DND-41 (cell line): ENCODE results near the gene MBNL2.

ENCODE experiments used
- ATAC-seq: fragments of 200-7000 bp; cut with Tn5 transposase; 3 replicates; pipeline ENCODE4 v1.9.1; 2021; ENCODE audit warnings: low read depth; ENCODE audit not compliant: insufficient read depth
- DNase-seq: peaks from one replicate; pipeline ENCODE4 v3.0.0-alpha.2; 2020
- H2AFZ ChIP-seq: 2 replicates; pipeline ENCODE4 v1.6.0; 2012; ENCODE audit warnings: low read depth, low read length
- H3K27ac ChIP-seq: 2 replicates; pipeline ENCODE4 v1.5.1; 2012; ENCODE audit warnings: low read length, inconsistent platforms
- H3K27me3 ChIP-seq: fragments of 200-600 bp; sonication (generic); 2 replicates; pipeline ENCODE4 v1.6.0; 2012; ENCODE audit warnings: low read length, mild to moderate bottlenecking, inconsistent platforms; ENCODE audit not compliant: insufficient read depth, poor library complexity
- H3K36me3 ChIP-seq: 2 replicates; pipeline ENCODE4 v1.5.1; 2012; ENCODE audit warnings: low read length, inconsistent platforms; ENCODE audit not compliant: insufficient read depth
- H3K4me1 ChIP-seq: 2 replicates; pipeline ENCODE4 v1.5.1; 2012; ENCODE audit warnings: mild to moderate bottlenecking, low read length; ENCODE audit not compliant: insufficient read depth
- H3K4me2 ChIP-seq: 2 replicates; pipeline ENCODE4 v1.6.0; 2012; ENCODE audit warnings: mild to moderate bottlenecking, moderate library complexity, low read length, inconsistent platforms; ENCODE audit not compliant: insufficient read depth
- H3K4me3 ChIP-seq, 2 experiments: fragments of 200-600 bp in 1 of 2; shearing (Covaris generic) in 1 of 2; 2 replicates each; pipeline ENCODE4 v1.5.1; 2012 to 2016; ENCODE audit warnings: inconsistent platforms in 2 of 2, low read length in 2 of 2, mild to moderate bottlenecking in 2 of 2, low read depth in 1 of 2, moderate library complexity in 1 of 2
- H3K79me2 ChIP-seq: 2 replicates; pipeline ENCODE4 v1.6.0; 2012; ENCODE audit warnings: low read length, inconsistent platforms; ENCODE audit not compliant: insufficient read depth
- H3K9ac ChIP-seq: 2 replicates; pipeline ENCODE4 v1.6.0; 2012; ENCODE audit warnings: low read depth, mild to moderate bottlenecking, inconsistent platforms, low read length, moderate library complexity
- H3K9me3 ChIP-seq: 2 replicates; pipeline ENCODE4 v1.5.1; 2012; ENCODE audit warnings: low read length, moderate library complexity, mild to moderate bottlenecking, inconsistent platforms; ENCODE audit not compliant: insufficient read depth, severe bottlenecking
- H4K20me1 ChIP-seq: 2 replicates; pipeline ENCODE4 v1.6.0; 2012; ENCODE audit warnings: low read length; ENCODE audit not compliant: insufficient read depth
- CTCF ChIP-seq: IDR thresholded peaks from 2 replicates; pipeline ENCODE4 v1.5.1; 2012; ENCODE audit warnings: borderline replicate concordance, low read length, moderate library complexity, mild to moderate bottlenecking; ENCODE audit not compliant: poor library complexity, severe bottlenecking; ENCODE audit errors: extremely low read depth
- EZH2 ChIP-seq: IDR thresholded peaks from 3 replicates; pipeline ENCODE4 v1.6.1; 2012; ENCODE audit warnings: borderline replicate concordance, low read depth, mild to moderate bottlenecking, moderate library complexity, low read length, inconsistent platforms; ENCODE audit not compliant: severe bottlenecking

The MBNL2 gene

GRCh38 chr13:97301382-97302095, 79.4 kb downstream of the MBNL2 start:
- no peaks in the 10 kb centered on the region for H3K36me3 ChIP-seq

GRCh38 chr13:97302611-97303010, 80.5 kb downstream of the MBNL2 start:
- no peak for ATAC-seq

More at GRCh38 chr13:97301382-97302095, 79.4 kb downstream of the MBNL2 start:
- H3K4me2 ChIP-seq = no peak overlapping the region
- TF ChIP-seq CTCF (no peak), EZH2 (no peak)
- no peaks in the 10 kb centered on the region for H4K20me1 ChIP-seq
- H3K27me3 ChIP-seq = no peaks in the 10 kb centered on the region
- no peaks in the 10 kb centered on the region for H3K79me2 ChIP-seq
- no peak overlapping the region for H3K4me3 ChIP-seq
- no peak for ATAC-seq
- no peaks in the 10 kb centered on the region for H3K9me3 ChIP-seq
- no peak overlapping the region for H3K27ac ChIP-seq
- no peak for DNase-seq
- H3K9ac ChIP-seq = no peak overlapping the region
- no peak overlapping the region for H2AFZ ChIP-seq
- no peaks in the 10 kb centered on the region for H3K4me1 ChIP-seq

GRCh38 chr13:97306106-97306505, 84.0 kb downstream of the MBNL2 start:
- no peak overlapping the region for H3K9ac ChIP-seq
- no peaks in the 10 kb centered on the region for H3K27me3 ChIP-seq
- TF ChIP-seq CTCF = no peak
- no peak for TF ChIP-seq EZH2
- DNase-seq (no peak), ATAC-seq (no peak)
- no peak overlapping the region for H3K27ac ChIP-seq
- H3K9me3 ChIP-seq = no peaks in the 10 kb centered on the region
- H3K36me3 ChIP-seq = no peaks in the 10 kb centered on the region
- H3K4me1 ChIP-seq = no peaks in the 10 kb centered on the region
- no peaks in the 10 kb centered on the region for H3K79me2 ChIP-seq
- no peak overlapping the region for H3K4me3 ChIP-seq
- no peak overlapping the region for H3K4me2 ChIP-seq
- no peak overlapping the region for H2AFZ ChIP-seq
- H4K20me1 ChIP-seq = no peaks in the 10 kb centered on the region

More at GRCh38 chr13:97302611-97303010, 80.5 kb downstream of the MBNL2 start:
- TF ChIP-seq EZH2 (no peak), CTCF (no peak)
- H3K4me2 ChIP-seq = no peak overlapping the region
- no peak overlapping the region for H3K9ac ChIP-seq
- H3K79me2 ChIP-seq = no peaks in the 10 kb centered on the region
- H4K20me1 ChIP-seq = no peaks in the 10 kb centered on the region
- H3K9me3 ChIP-seq = no peaks in the 10 kb centered on the region
- H3K36me3 ChIP-seq = no peaks in the 10 kb centered on the region
- no peaks in the 10 kb centered on the region for H3K4me1 ChIP-seq
- no peaks in the 10 kb centered on the region for H3K27me3 ChIP-seq
- H3K4me3 ChIP-seq = no peak overlapping the region
- no peak overlapping the region for H2AFZ ChIP-seq
- no peak overlapping the region for H3K27ac ChIP-seq
- no peak for DNase-seq

- H3K27ac ChIP-seq = no peak overlapping the region
- no peak overlapping the region for H3K4me3 ChIP-seq
- no peaks in the 10 kb centered on the region for H3K9me3 ChIP-seq
- no peak overlapping the region for H2AFZ ChIP-seq
- H4K20me1 ChIP-seq = no peaks in the 10 kb centered on the region
- no peaks in the 10 kb centered on the region for H3K4me1 ChIP-seq
- no peak for DNase-seq
- H3K4me2 ChIP-seq = no peak overlapping the region
- no peaks in the 10 kb centered on the region for H3K36me3 ChIP-seq
- H3K27me3 ChIP-seq = no peaks in the 10 kb centered on the region
- no peaks in the 10 kb centered on the region for H3K79me2 ChIP-seq
- no peak overlapping the region for H3K9ac ChIP-seq
- TF ChIP-seq CTCF (no peak), EZH2 (no peak)
- ATAC-seq = no peak
Observed at GRCh38 chr13:97306645-97307044, 84.5 kb downstream of the MBNL2 start.
